Fibroblast of peridontal ligament (primary cell): Measurements from ENCODE around the gene CALCB.
"Not testable (repeated sequence)": the region's sequence is repeated elsewhere in the genome, so short reads cannot be mapped to it uniquely, and the experiment has no call there.

Experiments used
- DNase-seq: peaks from one replicate; pipeline ENCODE4 v3.0.0-alpha.2; 2010; ENCODE audit errors: extremely low read depth

Gene CALCB

GRCh38 chr11:15073361-15074205 lies at the start of gene CALCB:
CALCB (plus strand) TSS chr11:15073593; CDS start chr11:15074719, 1,126 bp downstream.
- DNase-seq: peak; percentile 8

- no peak for DNase-seq
These were observed 46.4 kb upstream of the CALCB start for GRCh38 chr11:15027011-15027410.

- no peak for DNase-seq
These were observed 45.4 kb upstream of the CALCB start for GRCh38 chr11:15027956-15028355.

GRCh38 chr11:15028379-15028778 lies 45.0 kb upstream of the CALCB start:
- no peak for DNase-seq

GRCh38 chr11:15031945-15032344 lies 41.4 kb upstream of the CALCB start:
- DNase-seq: not testable (repeated sequence)

GRCh38 chr11:15034687-15035267 lies 38.6 kb upstream of the CALCB start:
- DNase-seq: no peak

GRCh38 chr11:15035283-15035682 lies 38.1 kb upstream of the CALCB start:
- no peak for DNase-seq

GRCh38 chr11:15038963-15039362 lies 34.4 kb upstream of the CALCB start:
- peak; percentile 38 for DNase-seq

- no peak for DNase-seq
These were observed 28.2 kb upstream of the CALCB start for GRCh38 chr11:15045209-15045608.

GRCh38 chr11:15045891-15046290 lies 27.5 kb upstream of the CALCB start:
- DNase-seq: no peak

- DNase-seq: not testable (repeated sequence)
These were observed 26.7 kb upstream of the CALCB start for GRCh38 chr11:15046673-15047072.

GRCh38 chr11:15048616-15049015 lies 24.8 kb upstream of the CALCB start:
- no peak for DNase-seq

GRCh38 chr11:15053191-15053685 lies 20.2 kb upstream of the CALCB start:
- DNase-seq: peak; percentile 20

GRCh38 chr11:15055620-15056356 lies 17.6 kb upstream of the CALCB start:
- DNase-seq: no peak

- no peak for DNase-seq
These were observed 16.1 kb upstream of the CALCB start for GRCh38 chr11:15057329-15057728.

GRCh38 chr11:15059132-15059915 lies 14.1 kb upstream of the CALCB start:
- no peak for DNase-seq

- no peak for DNase-seq
These were observed 10.8 kb upstream of the CALCB start for GRCh38 chr11:15062599-15062998.

- DNase-seq: not testable (repeated sequence)
These were observed 3.6 kb upstream of the CALCB start for GRCh38 chr11:15069751-15070150.

GRCh38 chr11:15071556-15072255 lies 1.7 kb upstream of the CALCB start:
- DNase-seq: no peak

GRCh38 chr11:15072551-15073143 lies 746 bp upstream of the CALCB start:
- no peak for DNase-seq
